DMS153 treated with DMSO at 0.1 percent for 48 hours (cell line): ENCODE measurements around the gene HTT-AS.
"Not testable (repeated sequence)": the region's sequence is repeated elsewhere in the genome, so short reads cannot be mapped to it uniquely, and the experiment has no call there.

ENCODE experiments used
- DNase-seq: peaks from one replicate; lab custom pipeline; 2025; ENCODE audit not compliant: unreplicated experiment; lab: John Stamatoyannopoulos, UW

Gene HTT-AS

DNA sequence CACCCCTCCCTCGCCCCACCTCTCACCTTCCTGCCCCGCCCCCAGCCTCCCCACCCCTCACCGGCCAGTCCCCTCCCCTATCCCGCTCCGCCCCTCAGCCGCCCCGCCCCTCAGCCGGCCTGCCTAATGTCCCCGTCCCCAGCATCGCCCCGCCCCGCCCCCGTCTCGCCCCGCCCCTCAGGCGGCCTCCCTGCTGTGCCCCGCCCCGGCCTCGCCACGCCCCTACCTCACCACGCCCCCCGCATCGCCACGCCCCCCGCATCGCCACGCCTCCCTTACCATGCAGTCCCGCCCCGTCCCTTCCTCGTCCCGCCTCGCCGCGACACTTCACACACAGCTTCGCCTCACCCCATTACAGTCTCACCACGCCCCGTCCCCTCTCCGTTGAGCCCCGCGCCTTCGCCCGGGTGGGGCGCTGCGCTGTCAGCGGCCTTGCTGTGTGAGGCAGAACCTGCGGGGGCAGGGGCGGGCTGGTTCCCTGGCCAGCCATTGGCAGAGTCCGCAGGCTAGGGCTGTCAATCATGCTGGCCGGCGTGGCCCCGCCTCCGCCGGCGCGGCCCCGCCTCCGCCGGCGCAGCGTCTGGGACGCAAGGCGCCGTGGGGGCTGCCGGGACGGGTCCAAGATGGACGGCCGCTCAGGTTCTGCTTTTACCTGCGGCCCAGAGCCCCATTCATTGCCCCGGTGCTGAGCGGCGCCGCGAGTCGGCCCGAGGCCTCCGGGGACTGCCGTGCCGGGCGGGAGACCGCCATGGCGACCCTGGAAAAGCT is at the start of gene HTT-AS, which contains the start of gene HTT:
Gene HTT-AS, minus strand, starts transcription at position 461 of the 768 bp plus-strand sequence.
Gene HTT, plus strand, starts transcription at position 604 of the 768 bp plus-strand sequence. Its CDS starts 145 bp downstream, at position 749.
- peak; percentile 31 for DNase-seq

DNA sequence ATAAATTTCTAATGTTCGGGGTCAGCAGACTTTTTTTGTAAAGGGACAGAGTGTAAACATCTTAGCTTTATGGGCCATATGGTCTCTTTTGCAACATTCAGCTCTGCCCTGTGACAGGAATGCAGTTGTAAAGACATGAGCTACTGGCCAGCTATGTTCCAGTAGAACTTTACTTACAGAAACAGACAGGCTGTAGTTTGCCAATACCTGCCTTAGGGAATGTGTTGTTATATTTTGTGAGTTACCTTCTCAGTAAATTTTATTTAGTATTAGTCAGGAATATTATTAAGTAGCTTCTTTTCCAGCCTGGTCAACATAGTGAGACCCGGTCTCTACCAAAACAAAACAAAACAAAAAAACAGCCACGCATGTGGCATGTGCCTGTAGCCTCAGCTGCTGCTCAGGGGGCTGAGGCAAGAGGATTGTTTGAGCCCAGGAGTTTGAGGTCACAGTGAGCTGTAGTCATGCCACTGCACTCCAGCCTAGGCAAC is 48.9 kb upstream of the HTT-AS start:
- no peak for DNase-seq

DNA sequence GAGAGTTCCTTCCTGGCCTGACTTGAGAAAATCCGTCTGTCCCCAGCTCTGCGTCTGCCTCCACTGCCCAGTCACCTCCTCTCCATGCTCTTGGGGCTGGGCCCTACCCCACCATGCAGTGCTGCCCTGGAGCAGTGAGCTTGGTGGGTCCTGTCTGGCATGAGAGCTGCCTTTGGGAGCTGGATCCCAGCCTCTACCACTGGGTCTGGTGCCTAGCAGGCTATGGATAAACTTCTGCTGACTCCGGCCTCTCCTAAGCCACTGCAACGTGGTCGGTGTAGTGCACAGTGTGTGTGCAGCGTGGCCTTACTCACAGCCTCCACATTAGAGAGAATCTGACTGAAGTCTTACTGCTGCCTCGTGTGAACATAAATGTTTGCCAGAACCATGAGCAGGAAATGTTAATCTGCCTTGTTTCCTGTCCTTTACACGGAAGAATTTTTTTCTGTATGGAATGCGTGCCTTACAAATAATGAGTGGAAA is 47.8 kb upstream of the HTT-AS start:
- DNase-seq = no peak

DNA sequence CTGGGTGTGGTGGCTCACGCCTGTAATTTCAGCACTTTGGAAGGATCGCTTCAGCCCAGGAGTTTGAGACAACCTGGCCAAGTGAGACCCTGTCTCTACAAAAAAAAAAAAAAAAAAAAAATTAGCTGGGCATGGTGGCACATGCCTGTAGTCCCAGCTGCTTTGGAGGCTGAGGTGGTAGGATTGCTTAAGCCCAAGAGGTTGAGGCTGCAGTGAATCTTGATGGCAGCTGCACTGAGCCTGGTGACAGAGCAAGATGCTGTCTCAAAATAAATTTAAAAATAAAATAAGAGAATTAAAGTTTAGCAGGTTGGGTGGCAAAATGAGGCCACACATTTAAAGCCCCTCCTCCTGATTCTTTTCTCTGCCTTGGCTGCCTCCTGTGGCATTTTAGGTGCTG is 47.3 kb upstream of the HTT-AS start:
- no peak for DNase-seq

DNA sequence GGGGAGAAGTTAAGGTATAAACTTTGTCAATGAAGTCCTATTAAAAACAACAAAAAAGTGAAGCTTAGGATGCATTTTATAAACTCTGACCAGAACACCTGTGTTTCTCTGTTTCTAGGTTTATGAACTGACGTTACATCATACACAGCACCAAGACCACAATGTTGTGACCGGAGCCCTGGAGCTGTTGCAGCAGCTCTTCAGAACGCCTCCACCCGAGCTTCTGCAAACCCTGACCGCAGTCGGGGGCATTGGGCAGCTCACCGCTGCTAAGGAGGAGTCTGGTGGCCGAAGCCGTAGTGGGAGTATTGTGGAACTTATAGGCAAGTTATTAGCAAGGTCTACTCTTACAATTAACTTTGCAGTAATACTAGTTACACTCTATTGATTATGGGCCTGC is 46.8 kb upstream of the HTT-AS start:
- no peak for DNase-seq

DNA sequence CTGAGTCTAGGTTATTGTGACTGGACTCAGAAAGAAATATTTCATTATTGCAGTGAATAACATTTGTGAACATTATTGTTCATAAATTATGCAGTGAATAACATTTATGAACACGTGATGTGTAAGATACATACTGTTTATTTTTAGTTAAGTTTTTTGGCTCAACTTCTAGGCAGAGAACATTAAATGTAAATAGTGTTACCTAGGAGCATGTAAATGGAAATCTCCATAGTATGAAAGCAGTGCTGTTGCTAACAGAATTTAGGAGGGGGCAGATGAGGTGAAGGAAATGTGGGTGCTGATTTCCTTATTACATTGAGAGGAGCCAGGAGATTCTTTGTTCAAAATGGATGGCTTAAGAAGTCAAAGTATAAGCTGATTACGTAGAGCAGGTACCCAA is 45.1 kb upstream of the HTT-AS start:
- no peak for DNase-seq

DNA sequence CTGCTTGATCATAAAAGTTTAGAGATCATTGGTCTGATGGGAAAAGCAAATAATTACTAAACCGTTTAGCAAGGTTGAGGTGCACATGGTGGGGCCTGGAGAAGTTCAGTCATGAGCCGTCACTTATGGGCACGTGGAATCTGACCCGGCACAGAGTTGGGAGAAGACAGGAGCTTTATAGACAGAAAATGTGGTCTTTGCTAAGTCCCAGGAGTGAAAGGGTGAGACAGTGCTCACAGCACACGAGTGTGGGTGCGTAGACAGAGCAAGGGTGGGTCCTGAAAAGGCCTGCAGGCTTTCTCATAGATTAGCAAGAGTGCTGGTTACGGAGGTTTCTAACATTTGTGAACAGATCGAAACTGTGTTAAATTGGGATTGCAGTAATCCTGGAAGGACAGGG is 44.0 kb upstream of the HTT-AS start:
- no peak for DNase-seq

DNA sequence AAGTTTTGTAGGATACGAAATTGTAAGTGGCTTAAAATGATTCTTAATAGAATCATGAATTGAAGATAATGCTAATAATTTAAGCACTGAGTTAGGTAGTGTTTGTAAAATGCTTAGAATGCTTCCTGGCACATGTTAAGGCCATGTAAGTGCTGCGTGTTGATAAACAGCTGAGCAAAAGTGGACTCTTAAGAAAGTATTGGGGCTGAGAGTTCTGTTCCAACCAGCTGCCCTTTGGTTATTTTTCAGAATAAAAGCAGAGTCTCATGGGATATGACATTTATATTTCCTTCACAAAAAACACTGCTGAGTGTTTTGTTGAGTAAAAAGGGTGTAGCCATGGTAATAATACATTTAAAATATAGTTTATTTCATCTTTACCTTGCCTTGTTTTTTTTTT is 42.6 kb upstream of the HTT-AS start:
- DNase-seq = no peak

DNA sequence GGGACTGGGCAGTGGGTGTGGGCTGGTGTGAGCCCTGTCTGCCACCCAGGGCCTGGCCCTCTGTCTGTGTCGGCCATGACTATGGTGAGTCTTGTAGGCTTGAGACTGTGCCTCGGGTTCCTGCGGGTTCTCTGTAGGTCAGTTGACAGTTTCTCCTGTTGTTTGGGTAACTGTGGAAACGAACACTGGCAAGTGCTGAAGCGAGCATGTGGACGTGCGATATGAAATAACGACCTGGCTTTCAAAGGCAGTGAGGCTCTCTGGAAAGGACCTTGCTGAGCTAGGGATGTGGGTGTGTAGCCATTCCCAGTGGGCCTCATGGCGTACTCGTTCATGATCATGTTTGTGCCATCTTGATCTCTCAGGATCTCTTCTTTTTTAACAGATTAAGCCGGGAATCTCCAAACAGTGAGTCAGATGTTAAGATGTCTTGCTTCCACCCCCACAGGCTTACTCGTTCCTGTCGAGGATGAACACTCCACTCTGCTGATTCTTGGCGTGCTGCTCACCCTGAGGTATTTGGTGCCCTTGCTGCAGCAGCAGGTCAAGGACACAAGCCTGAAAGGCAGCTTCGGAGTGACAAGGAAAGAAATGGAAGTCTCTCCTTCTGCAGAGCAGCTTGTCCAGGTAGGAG is 41.4 kb upstream of the HTT-AS start:
- no peak for DNase-seq

DNA sequence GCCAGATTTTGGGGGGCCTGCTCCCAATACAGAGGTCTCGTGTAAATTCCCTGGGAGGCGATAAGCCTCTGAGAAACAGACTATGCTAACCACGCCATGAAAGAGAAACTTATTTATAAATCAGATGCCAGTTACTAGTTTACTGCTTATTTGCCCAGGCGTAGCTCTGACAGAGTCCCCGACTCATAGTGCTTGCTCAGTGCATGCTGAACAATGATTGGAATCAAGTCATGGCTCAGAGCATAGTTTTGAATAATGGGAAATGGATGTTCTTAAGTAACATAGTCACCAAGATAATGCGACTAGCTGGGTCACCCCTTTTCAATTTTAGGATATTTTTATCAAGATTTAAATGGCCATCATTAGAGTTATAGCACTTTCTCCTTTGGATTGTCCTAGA is 40.0 kb upstream of the HTT-AS start:
- DNase-seq = no peak

DNA sequence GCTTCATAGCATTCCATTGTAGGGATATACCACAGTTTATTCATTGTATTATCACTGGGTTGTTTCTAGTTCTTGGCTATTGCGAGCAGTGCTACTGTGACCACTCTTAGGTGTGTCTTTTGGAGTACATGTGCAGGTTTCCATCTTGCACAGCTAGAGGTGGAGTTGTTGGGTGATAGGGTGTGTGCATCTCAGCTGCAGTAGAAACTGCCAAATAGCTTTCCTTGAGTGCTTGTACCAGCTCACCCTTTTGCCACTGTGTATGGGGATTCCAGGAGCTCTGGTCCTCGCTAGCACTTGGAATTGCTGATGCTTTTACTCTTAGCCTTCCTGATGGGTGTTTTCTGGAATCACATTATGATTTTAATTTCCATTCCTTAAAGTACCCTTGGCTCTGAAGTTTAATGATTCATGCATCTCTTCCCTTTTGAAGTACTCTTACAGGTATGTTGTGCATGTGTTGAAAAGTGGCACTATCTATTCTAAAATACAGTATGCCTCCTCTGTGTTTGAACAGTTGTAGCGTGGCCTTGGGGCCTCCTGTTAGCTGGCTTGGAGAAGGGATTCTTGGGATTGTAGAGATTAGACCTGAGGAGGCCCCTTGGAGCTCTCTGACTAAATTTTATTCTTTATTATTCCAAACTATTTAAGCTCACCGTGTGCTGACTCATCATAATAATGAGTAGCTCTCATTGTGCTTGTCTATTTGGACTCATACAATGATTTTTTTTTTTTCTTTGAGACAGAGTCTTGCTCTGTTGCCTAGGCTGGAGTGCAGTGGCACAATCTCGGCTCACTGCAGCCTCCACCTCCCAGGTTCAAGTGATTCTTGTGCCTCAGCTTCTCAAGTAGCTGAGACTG is 38.5 kb upstream of the HTT-AS start:
- DNase-seq = no peak

DNA sequence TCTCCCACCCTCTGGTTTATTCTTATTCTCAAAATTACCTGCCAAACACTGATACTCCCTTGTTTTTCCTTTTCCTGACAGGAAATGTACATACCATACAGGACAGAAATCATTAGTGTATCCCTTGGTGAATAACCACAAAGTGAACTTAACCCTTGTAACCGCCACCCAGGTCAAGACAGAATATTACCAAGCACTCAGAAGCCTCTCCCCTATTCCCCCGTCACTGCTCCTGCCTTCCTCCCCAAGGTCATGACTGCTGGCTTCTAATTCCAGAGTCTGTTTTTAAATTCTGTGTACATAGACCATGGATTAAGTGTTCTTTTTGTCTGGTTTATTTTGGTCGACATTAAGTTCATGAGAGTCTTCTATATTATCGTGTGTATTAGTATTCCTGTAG is 37.9 kb upstream of the HTT-AS start:
- DNase-seq = no peak

DNA sequence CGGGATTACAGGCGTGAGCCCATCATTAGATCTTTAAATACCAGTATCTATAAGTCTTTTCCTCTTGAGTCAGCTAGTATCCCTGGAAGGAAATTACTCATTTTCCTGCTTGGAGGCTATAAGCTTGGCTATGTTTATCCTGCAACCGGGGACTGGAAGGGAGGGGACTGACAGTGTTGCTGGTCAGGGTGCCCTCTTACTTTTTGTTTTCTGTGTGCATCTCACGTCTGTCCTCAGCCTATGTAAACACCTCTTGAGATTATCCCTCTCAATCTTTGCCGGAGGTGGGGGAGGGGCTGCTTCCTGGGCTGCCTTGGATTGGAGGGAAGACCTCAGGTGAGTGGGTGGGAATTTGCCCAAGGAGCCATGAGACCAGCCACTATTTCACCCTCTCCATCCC is 37.1 kb upstream of the HTT-AS start:
- DNase-seq = no peak

DNA sequence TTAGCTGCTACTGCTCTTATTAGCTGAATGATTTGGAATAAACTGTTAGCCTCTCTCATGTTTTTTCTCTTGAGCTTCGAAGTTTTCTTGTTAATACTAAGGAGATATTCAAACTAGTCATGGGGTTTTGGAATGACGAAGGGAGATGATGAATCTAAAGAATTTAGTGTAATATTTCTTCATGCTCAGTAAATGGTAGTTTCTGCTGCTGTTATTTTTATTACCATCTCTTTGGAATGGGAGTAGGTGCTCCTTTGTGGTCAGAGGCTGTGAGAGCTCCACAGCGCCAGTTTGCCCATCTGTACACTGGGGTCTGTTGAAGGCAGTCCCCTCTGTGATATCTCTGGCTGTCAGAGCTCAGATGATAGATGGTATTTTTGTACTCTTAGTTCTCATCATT is 33.9 kb upstream of the HTT-AS start:
- DNase-seq = no peak

DNA sequence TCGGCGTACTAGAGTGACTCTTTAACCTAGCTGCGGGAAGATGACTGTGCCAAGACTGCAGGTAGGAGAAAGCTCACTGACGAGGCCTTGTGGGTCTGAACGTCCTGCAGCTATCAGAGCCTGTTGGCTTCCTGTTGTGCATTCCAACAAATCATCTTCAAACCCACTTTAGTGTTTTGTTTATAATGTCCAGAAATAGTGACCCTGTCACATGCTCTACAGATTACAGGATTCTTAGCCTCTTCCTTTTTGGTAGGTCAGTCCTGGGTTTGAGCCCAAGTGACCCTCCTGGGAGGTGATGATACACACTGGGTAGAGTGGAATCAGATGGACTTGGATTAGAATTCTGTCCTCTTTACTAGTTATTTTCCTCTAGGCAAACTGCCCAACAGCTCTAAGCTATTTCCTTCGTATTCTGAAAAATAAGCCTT is 33.4 kb upstream of the HTT-AS start:
- no peak for DNase-seq

DNA sequence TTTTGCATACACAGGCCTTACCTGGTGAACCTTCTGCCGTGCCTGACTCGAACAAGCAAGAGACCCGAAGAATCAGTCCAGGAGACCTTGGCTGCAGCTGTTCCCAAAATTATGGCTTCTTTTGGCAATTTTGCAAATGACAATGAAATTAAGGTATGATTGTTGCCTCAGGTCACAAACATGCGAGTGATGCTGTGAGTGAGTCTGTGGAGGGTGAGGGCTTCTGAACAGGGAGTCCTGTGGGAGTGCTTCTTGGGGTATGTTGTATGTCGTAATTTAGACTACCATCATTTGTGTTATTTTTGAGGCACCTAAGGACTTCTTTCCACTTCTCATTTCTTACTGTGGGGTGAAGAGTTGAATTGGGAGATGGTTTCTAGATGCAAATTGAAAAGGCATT is 32.9 kb upstream of the HTT-AS start:
- DNase-seq = no peak

DNA sequence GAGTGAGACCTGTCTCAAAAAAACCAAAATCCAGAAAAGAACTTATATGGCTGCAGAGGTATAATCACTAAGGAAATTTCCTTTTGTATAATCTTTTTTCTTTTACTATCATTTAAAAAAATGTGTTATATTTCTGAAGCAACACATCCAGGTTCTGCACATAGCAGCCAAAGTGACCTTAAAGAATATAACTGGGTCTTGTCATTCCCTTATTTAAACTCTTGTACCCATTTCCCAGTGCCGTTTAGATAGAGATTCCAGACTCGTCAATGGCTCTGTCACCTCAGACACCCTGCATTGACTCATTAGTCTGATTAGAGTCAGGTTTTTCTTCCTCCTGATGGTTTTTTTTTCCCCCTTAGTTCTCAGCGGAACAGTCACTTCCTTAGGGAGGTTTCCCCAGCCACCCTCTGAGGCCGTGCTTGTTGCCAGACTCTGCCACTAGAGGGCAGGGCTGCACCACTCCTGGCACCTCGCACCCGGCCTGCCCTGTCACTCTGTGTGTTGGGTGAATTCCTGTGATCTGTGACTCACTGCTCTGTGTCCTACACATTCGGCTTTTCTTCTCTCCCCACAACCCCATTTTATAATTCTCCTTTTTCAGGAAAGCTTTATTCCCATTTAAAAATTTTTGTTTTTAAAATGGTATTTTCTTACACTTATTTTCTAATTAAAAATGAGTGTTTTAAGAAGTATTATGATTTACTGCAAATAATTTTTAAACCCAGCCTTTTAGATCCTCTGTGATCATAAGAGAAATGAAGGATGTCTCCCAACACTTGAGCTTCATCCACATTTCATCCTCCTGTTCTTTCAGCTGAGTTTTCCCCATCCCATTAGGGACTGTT is 32.2 kb upstream of the HTT-AS start:
- peak; percentile 22 for DNase-seq

DNA sequence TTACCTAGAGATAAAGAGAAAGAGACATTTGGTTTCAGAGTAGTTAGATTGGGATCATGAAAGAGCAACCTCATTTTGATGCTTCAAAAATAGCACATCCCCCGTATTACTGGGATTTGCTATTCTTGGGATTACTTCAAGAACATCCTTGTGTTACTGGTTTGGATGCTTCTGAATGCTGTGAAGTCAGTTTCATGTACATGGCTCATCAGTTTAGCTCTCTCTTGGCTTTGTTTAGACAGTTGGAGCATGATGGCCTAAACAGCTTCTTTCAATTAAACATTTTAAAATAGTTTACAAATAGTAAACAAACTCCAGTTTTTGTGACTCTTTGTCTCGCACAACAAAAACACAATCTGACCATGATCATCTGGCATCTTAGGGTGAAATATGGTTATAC is 24.0 kb upstream of the HTT-AS start:
- no peak for DNase-seq

DNA sequence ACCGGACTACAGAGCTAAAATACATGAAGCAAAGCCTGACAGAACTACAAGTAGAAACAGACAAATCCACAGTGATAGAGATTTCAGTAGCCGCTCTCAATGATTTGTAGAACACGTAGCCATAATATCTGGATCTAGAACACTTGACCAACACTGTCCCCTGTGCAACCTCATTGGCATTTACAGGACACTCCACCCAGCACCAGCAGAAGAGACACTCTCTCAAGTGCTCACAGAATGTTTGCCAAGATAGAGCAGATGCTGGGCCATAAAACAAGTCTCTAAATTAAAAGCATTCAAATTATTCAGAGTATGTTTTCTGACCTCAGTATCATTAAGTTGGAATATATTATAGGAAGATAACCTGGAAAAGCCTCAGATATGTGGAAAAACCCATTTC is 21.9 kb upstream of the HTT-AS start:
- DNase-seq = no peak

DNA sequence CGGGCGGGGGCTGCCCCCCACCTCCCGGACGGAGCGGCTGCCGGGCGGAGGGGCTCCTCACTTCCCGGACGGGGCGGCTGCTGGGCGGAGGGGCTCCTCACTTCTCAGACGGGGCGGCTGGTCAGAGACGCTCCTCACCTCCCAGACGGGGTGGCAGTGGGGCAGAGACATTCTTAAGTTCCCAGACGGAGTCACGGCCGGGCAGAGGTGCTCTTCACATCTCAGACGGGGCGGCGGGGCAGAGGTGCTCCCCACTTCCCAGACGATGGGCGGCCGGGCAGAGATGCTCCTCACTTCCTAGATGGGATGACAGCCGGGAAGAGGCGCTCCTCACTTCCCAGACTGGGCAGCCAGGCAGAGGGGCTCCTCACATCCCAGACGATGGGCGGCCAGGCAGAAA is 20.4 kb upstream of the HTT-AS start:
- not testable (repeated sequence) for DNase-seq

DNA sequence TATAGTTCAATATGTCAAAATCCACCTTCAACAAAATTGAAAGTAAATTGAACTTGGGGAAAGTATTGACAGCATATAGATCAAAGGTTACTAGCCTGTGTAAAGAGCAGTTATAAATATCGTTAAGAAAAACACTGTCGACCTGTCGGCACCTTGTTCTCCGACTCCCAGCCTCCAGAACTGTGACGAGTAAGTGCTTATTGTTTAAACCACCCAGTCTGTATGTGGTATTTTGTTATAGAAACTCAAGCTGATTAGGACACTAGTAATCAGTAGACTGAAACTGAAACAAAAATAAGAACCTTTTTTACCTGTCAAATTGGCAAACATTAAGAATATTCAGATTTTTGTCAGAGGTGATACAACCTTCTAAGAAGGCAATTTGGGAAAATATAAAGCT is 17.1 kb upstream of the HTT-AS start:
- no peak for DNase-seq
